ENCODE results near the gene SETX.

SETX gene

DNA sequence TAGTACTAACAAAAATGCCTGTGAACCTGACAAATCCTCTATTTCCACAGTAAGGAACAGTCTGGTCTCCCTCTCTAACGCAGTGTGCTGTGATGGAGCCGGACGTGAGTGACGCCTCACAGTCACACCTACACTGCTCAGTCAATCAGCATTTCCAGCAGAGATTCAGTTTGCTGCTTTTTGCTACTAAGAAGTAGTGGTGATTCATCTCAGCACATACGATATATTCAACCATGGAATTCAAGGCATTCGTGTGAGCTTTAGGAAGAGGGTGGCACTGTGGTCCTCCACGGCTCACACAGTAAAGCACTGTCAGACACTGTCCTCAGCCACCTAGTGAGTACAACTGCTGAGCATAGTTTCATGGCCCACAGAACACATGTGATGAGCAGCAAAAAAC, 70.9 kb downstream of the SETX start:
- DNase-seq, result no peak

DNA sequence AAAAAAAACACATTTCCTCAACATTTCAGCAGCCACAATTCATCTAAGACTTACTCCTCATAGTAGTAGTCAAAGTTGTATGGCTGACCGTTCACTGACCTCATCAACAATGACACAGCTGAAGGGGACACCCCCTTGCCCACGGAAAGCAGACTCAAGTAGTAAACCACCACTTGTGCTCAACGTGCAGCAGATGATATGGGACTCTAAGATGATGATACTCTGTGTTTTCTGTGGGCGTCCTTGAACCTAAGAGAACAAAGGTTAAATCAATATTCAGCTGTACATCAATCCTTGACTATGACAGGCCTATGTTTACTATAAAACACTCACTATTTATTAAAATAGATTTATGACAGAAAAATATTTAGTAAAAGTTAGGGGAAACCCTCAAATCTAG, 71.6 kb downstream of the SETX start:
- DNase-seq, result no peak

- no peak for DNase-seq
Observed at GRCh38 chr9:132274861-132275260, 79.9 kb downstream of the SETX start.

- peak in 1 of 4 experiments; percentile 27 for DNase-seq
Observed at GRCh38 chr9:132269704-132270516, 84.9 kb downstream of the SETX start.

DNA sequence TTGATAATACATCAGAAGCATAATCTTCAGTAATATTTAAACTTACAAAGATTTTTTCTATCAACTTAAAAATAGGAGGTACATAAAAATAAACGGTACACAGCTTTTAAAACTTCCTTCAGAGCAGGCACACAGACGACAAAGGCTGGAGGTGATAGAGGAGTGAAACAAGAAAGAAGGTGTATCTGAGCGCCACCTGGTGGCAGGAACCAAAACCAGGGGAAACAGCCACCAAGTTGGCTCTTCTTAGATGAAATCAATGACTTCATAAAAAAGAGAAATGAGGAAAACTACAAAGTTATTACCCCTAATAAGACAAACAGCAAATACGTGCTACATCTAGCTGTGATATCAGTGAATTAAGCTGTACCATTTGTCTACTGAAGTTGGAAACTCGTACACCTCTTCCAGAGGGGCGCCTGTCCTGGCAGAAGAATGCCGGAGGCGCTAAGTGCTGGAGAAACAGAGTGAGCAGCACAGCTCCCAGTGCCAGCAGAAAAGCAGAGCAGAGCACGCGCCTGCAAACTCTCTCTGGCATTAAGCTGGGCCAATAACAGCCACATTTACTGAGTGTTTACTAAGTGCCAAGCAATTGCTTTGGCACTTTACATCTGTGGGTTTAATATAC, 85.9 kb downstream of the SETX start:
- DNase-seq, result peak in 3 of 4 experiments; percentile 20 to 54 (median 46)

GRCh38 chr9:132267660-132268059, 87.1 kb downstream of the SETX start:
- no peak for DNase-seq

- no peak for DNase-seq
Observed at GRCh38 chr9:132266017-132266416, 88.8 kb downstream of the SETX start.

GRCh38 chr9:132260846-132261245, 93.9 kb downstream of the SETX start:
- DNase-seq, result no peak

- DNase-seq, result no peak
Observed at GRCh38 chr9:132250324-132251262, 104.2 kb downstream of the SETX start.

- DNase-seq, result no peak
Observed at GRCh38 chr9:132249690-132250089, 105.1 kb downstream of the SETX start.

- DNase-seq, result no peak
Observed at GRCh38 chr9:132249123-132249522, 105.7 kb downstream of the SETX start.

DNA sequence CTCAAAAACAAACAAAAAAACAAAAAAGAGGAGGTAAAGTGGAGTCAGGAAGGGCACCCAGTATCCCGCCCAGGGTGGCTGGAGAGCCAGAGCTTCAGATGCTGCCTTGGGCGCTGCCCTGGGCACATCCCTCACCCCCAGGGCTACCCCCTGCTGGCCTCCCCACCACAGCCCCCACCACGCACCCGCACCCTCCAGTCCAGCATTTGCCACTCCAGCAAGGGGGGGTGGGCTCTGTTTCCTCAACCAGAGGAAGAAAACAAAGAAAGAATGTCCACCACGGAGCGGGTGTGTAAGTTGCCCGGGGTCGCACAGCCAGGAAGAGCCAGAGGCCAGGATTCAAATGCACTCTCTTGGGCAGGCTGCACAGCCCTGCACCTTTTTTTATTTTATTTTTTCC, 106.8 kb downstream of the SETX start:
- no peak for DNase-seq

DNA sequence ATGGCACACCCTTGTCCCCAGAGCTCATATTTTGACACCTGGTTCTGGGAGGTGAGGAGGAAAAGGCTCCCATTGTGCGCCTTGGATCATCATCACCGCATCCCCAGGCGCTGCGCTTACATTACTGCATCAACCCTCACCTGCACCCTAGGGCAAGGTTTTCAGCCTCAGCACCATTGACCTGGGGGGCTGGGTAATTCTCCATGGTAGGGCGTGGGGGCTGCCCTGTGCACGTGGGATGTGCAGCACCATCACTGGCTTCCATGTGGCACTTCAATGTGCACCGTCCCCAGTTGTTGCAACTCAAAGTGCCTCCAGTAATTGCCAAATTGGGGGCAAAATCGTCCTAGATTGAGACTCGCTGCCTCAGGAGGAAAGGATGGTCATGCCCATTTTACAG, 109.3 kb downstream of the SETX start:
- DNase-seq, result no peak

DNA sequence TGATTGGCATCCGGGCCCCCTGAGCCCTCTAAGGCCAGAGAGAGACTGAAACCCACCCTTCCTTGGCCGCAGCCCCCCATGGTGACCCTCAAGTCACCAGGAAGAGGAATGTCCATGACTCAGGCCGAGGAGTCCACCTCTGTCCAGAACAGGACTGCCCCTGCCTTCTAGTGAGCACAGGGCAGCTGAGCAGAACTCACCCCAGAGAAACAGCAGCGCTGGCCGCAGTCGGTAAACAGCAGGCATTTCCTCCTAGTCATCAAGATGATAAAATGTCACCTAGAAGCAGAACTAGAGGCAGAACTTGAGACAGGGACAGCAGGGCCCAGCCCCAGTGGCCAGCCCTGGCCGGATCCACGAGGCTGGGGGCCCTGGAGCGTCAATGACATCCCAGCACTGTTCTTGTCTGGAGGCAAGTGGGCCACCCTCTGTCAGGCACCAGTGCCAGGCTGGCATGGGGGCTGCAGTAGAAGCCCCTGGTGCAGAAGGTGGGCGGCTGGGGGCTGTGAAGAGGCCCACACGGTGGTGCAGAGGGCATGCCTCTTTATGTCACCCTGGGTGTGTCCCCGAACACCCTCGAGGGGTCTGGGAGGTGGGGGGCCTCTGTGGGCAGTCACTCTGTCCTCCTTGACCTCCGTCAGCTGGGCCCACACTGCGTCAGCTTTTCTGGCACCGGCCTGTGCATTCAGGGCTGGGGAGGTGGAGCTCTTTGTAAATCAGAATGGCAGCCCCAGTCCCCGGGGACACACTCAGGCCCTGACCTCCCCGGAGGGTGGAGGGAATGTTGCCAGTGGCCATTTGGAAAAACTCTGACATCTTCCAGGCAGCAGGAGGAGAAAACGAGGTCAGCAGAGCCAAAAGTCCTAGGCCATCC, 110.0 kb downstream of the SETX start:
- no peak for DNase-seq

GRCh38 chr9:132243156-132244074, 111.4 kb downstream of the SETX start:
- DNase-seq, result no peak

DNA sequence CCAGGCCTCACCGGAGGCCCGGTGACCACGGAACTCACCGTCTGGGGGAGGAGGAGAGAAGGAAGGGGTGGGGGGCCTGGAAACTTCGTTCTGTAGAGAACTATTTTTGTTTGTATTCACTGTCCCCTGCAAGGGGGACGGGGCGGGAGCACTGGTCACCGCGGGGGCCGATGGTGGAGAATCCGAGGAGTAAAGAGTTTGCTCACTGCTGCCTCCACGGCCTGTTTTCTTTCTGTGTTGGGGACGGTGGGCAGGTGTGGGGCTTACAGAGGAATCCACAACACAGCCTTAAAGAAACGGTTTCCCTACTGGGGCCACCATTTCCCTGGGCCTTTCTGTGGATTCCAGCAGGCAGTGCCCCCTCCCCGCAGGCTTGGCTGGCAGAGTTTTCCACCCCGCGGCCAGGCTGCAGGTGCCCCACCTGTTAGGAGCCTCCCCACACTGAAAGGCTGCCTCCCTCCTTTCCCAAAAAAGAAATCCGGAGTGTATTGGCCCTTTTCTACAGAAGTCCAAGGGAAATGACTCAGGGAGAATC, 112.1 kb downstream of the SETX start:
- no peak for DNase-seq

DNA sequence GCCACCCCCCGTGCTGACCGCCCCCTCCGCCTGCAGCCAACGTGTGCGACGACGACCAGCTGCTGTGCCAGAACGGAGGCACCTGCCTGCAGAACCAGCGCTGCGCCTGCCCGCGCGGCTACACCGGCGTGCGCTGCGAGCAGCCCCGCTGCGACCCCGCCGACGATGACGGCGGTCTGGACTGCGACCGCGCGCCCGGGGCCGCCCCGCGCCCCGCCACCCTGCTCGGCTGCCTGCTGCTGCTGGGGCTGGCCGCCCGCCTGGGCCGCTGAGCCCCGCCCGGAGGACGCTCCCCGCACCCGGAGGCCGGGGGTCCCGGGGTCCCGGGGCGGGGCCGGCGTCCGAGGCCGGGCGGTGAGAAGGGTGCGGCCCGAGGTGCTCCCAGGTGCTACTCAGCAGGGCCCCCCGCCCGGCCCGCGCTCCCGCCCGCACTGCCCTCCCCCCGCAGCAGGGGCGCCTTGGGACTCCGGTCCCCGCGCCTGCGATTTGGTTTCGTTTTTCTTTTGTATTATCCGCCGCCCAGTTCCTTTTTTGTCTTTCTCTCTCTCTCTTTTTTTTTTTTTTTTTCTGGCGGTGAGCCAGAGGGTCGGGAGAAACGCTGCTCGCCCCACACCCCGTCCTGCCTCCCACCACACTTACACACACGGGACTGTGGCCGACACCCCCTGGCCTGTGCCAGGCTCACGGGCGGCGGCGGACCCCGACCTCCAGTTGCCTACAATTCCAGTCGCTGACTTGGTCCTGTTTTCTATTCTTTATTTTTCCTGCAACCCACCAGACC, 112.8 kb downstream of the SETX start:
- peak in 1 of 4 experiments; percentile 22 for DNase-seq

DNA sequence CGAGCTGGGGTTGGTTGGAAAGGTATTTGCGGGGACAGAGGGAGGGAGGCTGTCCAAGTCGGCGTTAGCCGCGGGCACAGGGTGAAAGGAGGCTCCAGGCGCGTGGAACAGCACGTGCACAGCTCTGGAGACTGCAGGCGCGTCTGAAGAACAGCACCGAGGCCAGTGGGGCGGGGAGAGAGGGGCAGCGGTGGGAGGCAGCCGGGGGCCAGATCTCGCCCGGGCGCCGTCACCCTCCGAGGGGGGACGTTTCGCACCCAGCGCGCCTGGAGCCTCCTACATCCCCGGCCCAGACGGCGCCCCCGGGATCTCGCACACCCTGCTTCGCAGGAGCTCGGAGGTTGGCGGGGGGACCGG, 113.3 kb downstream of the SETX start:
- no peak for DNase-seq

DNA sequence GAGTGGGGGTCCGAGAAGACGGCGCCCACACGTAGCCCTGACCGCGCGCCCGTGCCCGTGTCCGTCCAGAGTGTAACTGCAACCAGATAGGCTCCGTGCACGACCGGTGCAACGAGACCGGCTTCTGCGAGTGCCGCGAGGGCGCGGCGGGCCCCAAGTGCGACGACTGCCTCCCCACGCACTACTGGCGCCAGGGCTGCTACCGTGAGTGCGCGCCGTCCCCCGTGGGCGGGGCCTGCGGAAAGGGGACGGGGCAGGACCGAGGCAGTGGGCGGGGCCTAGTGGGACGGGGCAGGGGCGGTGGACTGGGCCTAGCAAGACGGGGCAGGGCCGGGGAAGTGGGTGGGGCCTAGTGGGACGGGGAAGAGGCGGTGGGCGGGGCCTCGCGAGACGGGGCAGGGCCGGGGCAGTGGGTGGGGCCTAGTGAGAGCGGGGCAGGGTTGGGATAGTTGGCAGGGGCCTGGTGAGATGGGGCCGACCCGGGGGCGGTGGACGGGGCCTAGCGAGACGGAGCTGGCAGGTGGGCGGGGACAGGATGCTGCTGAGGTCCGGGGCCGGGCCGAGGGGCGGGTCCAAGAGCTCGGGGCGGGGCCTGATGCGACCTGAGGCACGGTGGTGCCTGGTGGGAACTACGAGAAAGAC, 113.8 kb downstream of the SETX start:
- DNase-seq, result peak; percentile 98 to 100 (median 100)
